Loucy (cell line): ENCODE measurements around the gene CHST2.
A peak's percentile ranks its signal among the peaks of the same experiment; 100 is the strongest.

Experiments
- H2AFZ ChIP-seq: fragments of 200-600 bp; sonication (generic); 2 replicates; pipeline ENCODE4 v1.6.0; 2016; ENCODE audit warnings: antibody characterized with exemption, mild to moderate bottlenecking, low read length, moderate library complexity
- H3F3A ChIP-seq: fragments of 200-600 bp; 2 replicates; pipeline ENCODE4 v1.6.0; 2016; ENCODE audit warnings: antibody characterized with exemption, low read depth, mild to moderate bottlenecking
- H3K27me3 ChIP-seq: fragments of 200-600 bp; sonication (generic); 2 replicates; pipeline ENCODE4 v1.6.1; 2014; ENCODE audit warnings: low read length, mild to moderate bottlenecking; ENCODE audit not compliant: insufficient read depth, poor library complexity, severe bottlenecking
- H3K36me3 ChIP-seq: fragments of 200-600 bp; sonication (generic); 2 replicates; pipeline ENCODE4 v1.6.1; 2016; ENCODE audit warnings: low read length; ENCODE audit not compliant: insufficient read depth
- H3K4me1 ChIP-seq: fragments of 200-600 bp; sonication (generic); 2 replicates; pipeline ENCODE4 v1.5.1; 2014; ENCODE audit warnings: low read length, mild to moderate bottlenecking; ENCODE audit not compliant: insufficient read depth, poor library complexity, severe bottlenecking
- H3K4me2 ChIP-seq: fragments of 200-600 bp; sonication (generic); 2 replicates; pipeline ENCODE4 v1.6.0; 2014; ENCODE audit warnings: antibody characterized with exemption, low read length, low read depth, mild to moderate bottlenecking; ENCODE audit not compliant: poor library complexity, severe bottlenecking
- H3K4me3 ChIP-seq: fragments of 200-600 bp; sonication (generic); 2 replicates; pipeline ENCODE4 v1.5.1; 2014; ENCODE audit warnings: low read length, mild to moderate bottlenecking, mixed read lengths; ENCODE audit not compliant: poor library complexity, severe bottlenecking
- H3K79me2 ChIP-seq: fragments of 200-600 bp; sonication (generic); 2 replicates; pipeline ENCODE4 v1.6.1; 2014; ENCODE audit warnings: low read length; ENCODE audit not compliant: insufficient read depth
- H3K9ac ChIP-seq: fragments of 200-600 bp; sonication (generic); 2 replicates; pipeline ENCODE4 v1.6.0; 2014; ENCODE audit warnings: mild to moderate bottlenecking, low read depth, low read length, moderate library complexity; ENCODE audit not compliant: poor library complexity, severe bottlenecking
- H3K9me2 ChIP-seq: fragments of 200-600 bp; sonication (generic); replicated peaks from 2 replicates; pipeline ENCODE4 v1.6.1; 2016; ENCODE audit warnings: low read depth, low read length, mixed read lengths
- H3K9me3 ChIP-seq: fragments of 200-600 bp; sonication (generic); 2 replicates; pipeline ENCODE4 v1.6.1; 2014; ENCODE audit warnings: mild to moderate bottlenecking, antibody characterized with exemption, low read length, low read depth; ENCODE audit not compliant: insufficient read depth
- H4K20me1 ChIP-seq: fragments of 200-600 bp; sonication (generic); 2 replicates; pipeline ENCODE4 v1.6.0; 2014; ENCODE audit warnings: antibody characterized with exemption, low read length, mild to moderate bottlenecking; ENCODE audit not compliant: insufficient read depth, poor library complexity, severe bottlenecking
- CTCF ChIP-seq: fragments of 200-600 bp; sonication (generic); conservative IDR thresholded peaks from 2 replicates; pipeline ENCODE4 v1.5.1; 2014; ENCODE audit warnings: mild to moderate bottlenecking, antibody characterized with exemption, low read length
- EZH2phosphoT487 ChIP-seq: fragments of 200-600 bp; IDR thresholded peaks from 2 replicates; pipeline ENCODE4 v1.6.1; 2018; ENCODE audit warnings: antibody characterized with exemption, mild to moderate bottlenecking, moderate library complexity, borderline replicate concordance

CHST2 gene

GRCh38 chr3:143167969-143168854 is 48.6 kb downstream of the CHST2 start:
- Histone ChIP-seq H3F3A (peaks cover 15% of the 10 kb centered on the region), H3K4me2 (peak overlapping the region; percentile 33), H3K9me2 (no peaks in the 10 kb centered on the region), H3K4me1 (peaks cover 69% of the 10 kb centered on the region), H3K9me3 (peaks cover 3% of the 10 kb centered on the region; the same call in 1 of the 2 replicates), H3K4me3 (no peak overlapping the region), H3K79me2 (no peaks in the 10 kb centered on the region), H3K27me3 (no peaks in the 10 kb centered on the region), H2AFZ (no peak overlapping the region), H3K9ac (peak overlapping the region; percentile 54), H4K20me1 (no peaks in the 10 kb centered on the region), H3K36me3 (no peaks in the 10 kb centered on the region)
- TF ChIP-seq CTCF, result no peak
- TF ChIP-seq EZH2phosphoT487, result no peak

- Histone ChIP-seq H4K20me1 (no peaks in the 10 kb centered on the region), H3F3A (peaks cover 15% of the 10 kb centered on the region), H3K9me2 (no peaks in the 10 kb centered on the region), H3K4me2 (peak overlapping the region; percentile 33), H3K36me3 (no peaks in the 10 kb centered on the region), H3K27me3 (no peaks in the 10 kb centered on the region), H2AFZ (no peak overlapping the region), H3K4me1 (peaks cover 66% of the 10 kb centered on the region), H3K9me3 (peaks cover 7% of the 10 kb centered on the region; the same call in 1 of the 2 replicates), H3K79me2 (no peaks in the 10 kb centered on the region), H3K9ac (peak overlapping the region; percentile 54), H3K4me3 (no peak overlapping the region)
- TF ChIP-seq EZH2phosphoT487 (no peak), CTCF (no peak)
These were observed 49.3 kb downstream of the CHST2 start for GRCh38 chr3:143168855-143169192.

GRCh38 chr3:143170074-143170473 is 50.5 kb downstream of the CHST2 start:
- Histone ChIP-seq H3F3A (peaks cover 15% of the 10 kb centered on the region), H4K20me1 (no peaks in the 10 kb centered on the region), H3K4me2 (peak overlapping the region; percentile 78), H3K4me3 (peak overlapping the region; percentile 61), H3K79me2 (no peaks in the 10 kb centered on the region), H3K9me2 (no peaks in the 10 kb centered on the region), H3K9ac (peak overlapping the region; percentile 54), H3K9me3 (peaks cover 11% of the 10 kb centered on the region; the same call in 1 of the 2 replicates), H3K27me3 (no peaks in the 10 kb centered on the region), H2AFZ (peak overlapping the region; percentile 71), H3K36me3 (no peaks in the 10 kb centered on the region), H3K4me1 (peaks cover 63% of the 10 kb centered on the region)
- TF ChIP-seq CTCF, result no peak
- no peak for TF ChIP-seq EZH2phosphoT487
